ENCODE results near the gene MAD1L1. TPM values are rescaled to one million over a fixed set of nuclear protein-coding genes. Genes with fewer than 3 reads are reported as not detected.

The MAD1L1 gene
- total RNA-seq, 2 experiments from 2014 or later: 58.3 to 65.3 TPM

DNA sequence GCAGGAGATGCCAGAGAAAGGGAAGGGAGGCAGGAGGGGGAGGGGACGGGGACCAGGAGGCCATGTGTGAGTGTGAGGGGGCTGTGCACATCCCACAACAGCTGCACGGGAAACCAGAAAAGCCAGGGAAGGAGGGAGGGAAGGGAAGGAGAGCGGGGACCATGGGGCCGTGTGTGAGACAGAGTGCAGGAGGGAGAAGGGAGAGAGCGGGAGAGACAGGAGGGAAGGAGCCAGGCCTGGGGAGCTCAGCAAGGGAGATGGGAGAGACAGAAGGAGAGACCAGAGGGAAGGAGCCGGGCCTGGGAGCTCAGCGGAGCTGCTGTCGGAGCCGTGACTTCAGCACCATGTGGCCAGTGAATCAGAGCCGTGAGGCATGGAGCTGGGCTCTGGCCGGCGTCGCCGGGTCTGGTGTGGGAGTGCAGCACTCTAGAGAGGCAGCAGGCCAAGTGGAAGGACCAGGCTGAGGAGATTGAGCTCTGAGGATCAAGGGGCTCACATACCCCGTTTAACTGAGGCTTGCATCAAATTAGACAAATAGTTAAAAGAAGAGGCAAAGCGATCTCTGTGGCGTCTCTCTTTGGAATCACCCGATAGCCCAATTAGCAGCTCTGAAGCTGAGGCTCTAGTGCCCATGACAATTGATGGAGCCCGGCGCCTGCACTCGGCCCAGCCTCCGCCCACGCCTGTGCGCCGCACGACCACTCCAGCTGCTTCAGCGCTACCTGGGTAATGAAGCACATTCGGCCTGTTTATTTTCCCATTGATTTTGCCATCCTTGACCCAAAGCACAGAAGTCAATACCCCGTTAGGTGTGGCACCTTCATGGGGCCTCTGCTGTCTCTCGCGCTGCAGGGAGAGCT lies 150.4 kb downstream of the MAD1L1 start:
- Histone ChIP-seq H3K4me3 (ENCODE audit: low read depth, low read length, poor library complexity, severe bottlenecking) (no peak overlapping the region), H3K9me2 (ENCODE audit: insufficient read depth, low read length) (no peaks in the 10 kb centered on the region), H3K79me2 (ENCODE audit: insufficient read depth, low read depth, low read length) (no peaks in the 10 kb centered on the region), H3K27ac (ENCODE audit: low read depth, low read length, poor library complexity, severe bottlenecking) (no peak overlapping the region), H3K36me3 (ENCODE audit: insufficient read depth, low read length) (0 out of 2 replicates have a peak, but pooled peaks cover 4% of the 10 kb centered on the region), H3K4me1 (ENCODE audit: insufficient read depth, low read length, poor library complexity, severe bottlenecking) (no peaks in the 10 kb centered on the region), H4K20me1 (ENCODE audit: insufficient read depth, low read length) (no peaks in the 10 kb centered on the region), H3K9me3 (ENCODE audit: low read length) (no peaks in the 10 kb centered on the region), H3K4me2 (ENCODE audit: low read length) (no peak overlapping the region), H2AFZ (ENCODE audit: low read length) (no peak overlapping the region)
- BruUV-seq (replicated peaks): no TSS peak
- TF ChIP-seq EZH2phosphoT487 (IDR thresholded peaks at IDR 0.05; ENCODE audit: borderline replicate concordance, low read depth, low read length) (no peak), CTCF (conservative IDR thresholded peaks at IDR 0.05; ENCODE audit: low read length) (no peak)
- ChIA-PET CTCF (ENCODE audit: unreplicated experiment) (no interaction called here), POLR2A (interaction anchor here (0.9 kb wide), 1 partner anchor 13 kb away, joined by 3 read pairs; no protein-coding TSS in a partner anchor)
- no peak for DNase-seq (ENCODE audit: low spot score)
- intact Hi-C loops (cut with micrococcal nuclease; ENCODE audit: unreplicated experiment): no loop called here

DNA sequence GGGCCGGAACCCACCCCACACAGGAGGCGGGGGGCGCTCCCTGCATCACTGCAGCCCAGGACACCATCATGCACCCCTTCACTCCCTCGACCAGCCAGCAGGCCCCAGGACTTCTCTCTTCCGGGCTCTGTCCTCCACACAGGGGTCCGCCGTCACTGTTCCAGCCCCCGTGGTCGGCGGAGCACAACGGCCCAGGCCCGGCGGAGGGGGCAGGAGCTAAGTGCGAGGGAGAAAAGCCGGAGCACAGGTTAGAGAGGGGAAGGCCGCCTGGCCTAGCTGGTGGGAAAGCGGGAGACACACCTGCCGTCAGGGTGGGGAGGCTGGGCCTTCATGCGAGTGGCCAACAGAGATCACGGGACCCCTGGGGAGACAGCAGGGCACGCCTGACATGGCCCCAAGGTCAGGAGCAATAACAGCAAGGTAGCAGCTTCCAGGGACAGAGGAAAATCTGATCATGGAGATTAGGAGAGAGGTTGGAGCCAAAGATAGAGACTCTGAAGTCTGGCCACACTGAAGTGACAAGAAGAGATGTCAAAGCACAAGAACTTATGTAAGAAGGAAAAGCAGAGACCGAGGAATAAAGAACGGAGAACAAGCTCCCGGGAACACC lies 151.1 kb downstream of the MAD1L1 start:
- intact Hi-C loops (cut with micrococcal nuclease; ENCODE audit: unreplicated experiment): no loop called here
- no peak for DNase-seq (ENCODE audit: low spot score)
- TF ChIP-seq CTCF (conservative IDR thresholded peaks at IDR 0.05; ENCODE audit: low read length): no peak
- no peak for TF ChIP-seq EZH2phosphoT487 (IDR thresholded peaks at IDR 0.05; ENCODE audit: borderline replicate concordance, low read depth, low read length)
- Histone ChIP-seq H3K4me1 (ENCODE audit: insufficient read depth, low read length, poor library complexity, severe bottlenecking) (no peaks in the 10 kb centered on the region), H2AFZ (ENCODE audit: low read length) (no peak overlapping the region), H3K4me2 (ENCODE audit: low read length) (no peak overlapping the region), H3K79me2 (ENCODE audit: insufficient read depth, low read depth, low read length) (no peaks in the 10 kb centered on the region), H4K20me1 (ENCODE audit: insufficient read depth, low read length) (no peaks in the 10 kb centered on the region), H3K27ac (ENCODE audit: low read depth, low read length, poor library complexity, severe bottlenecking) (no peak overlapping the region), H3K4me3 (ENCODE audit: low read depth, low read length, poor library complexity, severe bottlenecking) (no peak overlapping the region), H3K9me2 (ENCODE audit: insufficient read depth, low read length) (no peaks in the 10 kb centered on the region), H3K36me3 (ENCODE audit: insufficient read depth, low read length) (0 out of 2 replicates have a peak, but pooled peaks cover 4% of the 10 kb centered on the region), H3K9me3 (ENCODE audit: low read length) (no peaks in the 10 kb centered on the region)
- BruUV-seq (replicated peaks): no TSS peak
- ChIA-PET CTCF (ENCODE audit: unreplicated experiment) (no interaction called here), POLR2A (interaction anchor here (0.9 kb wide), 1 partner anchor 12 kb away, joined by 3 read pairs; no protein-coding TSS in a partner anchor)

All from OCI-LY7 (cell line).